Left colon (tissue), 2 donors: ENCODE measurements around the gene STKLD1. TPM values are rescaled to one million over a fixed set of nuclear protein-coding genes. Genes with fewer than 3 reads are reported as not detected.

ENCODE experiments used
- ATAC-seq: fragments of 200-7000 bp; cut with Tn5 transposase; one replicate; pipeline ENCODE4 v1.9.1; 2020; ENCODE audit warnings: mild to moderate bottlenecking, moderate library complexity
- DNase-seq, 2 donors: peaks; one replicate each; pipeline ENCODE4 v3.0.0-alpha.2; 2020
- intact Hi-C, 2 donors: fragments of 100-400 bp; cut with DNase I in 1 of 2; cut with micrococcal nuclease in 1 of 2; formaldehyde crosslinking; loops; one replicate each; pipeline versions ENCODE4 v1.11.2 to v1.14.0; 2022; cut with DNase I, micrococcal nuclease
- total RNA-seq, 2 donors: library from RNA; stranded (reverse); fragmentation: NEBNext Ultra II Directional; extraction: Animal tissue kit (Norgen Biotek cat#: 25700); gene quantifications; one replicate each; pipeline ENCODE4 v1.2.1, GENCODE V29; 2021
- donor health status: DM: no; HTN: no; CAD: no.
- donor health status: DM: yes; HTN: yes; CAD: no.

Gene STKLD1
- total RNA-seq, 2 donors from 2014 or later: 0.36 to 0.95 TPM

GRCh38 chr9:133397370-133397769, 21.2 kb downstream of the STKLD1 start:
- no peak for ATAC-seq
- intact Hi-C loops: no loop called here
- DNase-seq: no peak

GRCh38 chr9:133397895-133398294, 21.7 kb downstream of the STKLD1 start:
- intact Hi-C loops: no loop called here
- no peak for ATAC-seq
- DNase-seq: no peak

DNA sequence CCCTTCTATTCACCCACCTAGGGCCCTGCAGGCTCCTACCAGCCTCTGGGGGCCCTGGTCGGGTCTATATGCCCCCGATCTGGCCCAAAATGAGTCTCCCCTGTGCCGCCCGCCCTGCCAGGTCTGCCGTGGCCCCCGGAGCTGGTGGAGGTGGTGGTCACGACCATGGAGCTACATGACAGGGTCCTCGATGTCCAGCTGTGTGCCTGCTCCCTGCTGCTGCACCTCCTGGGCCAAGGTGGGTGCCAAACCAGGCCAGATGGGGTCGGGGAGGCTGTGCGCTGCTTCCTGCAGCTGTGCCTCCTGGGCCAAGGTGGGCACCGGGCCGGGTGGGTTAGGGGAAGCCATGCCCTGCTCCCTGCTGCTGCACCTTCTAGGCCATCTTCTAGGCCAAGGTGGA, 24.1 kb downstream of the STKLD1 start:
- DNase-seq (no peak), ATAC-seq (no peak)
- intact Hi-C loops: loop anchor here in 1 of 2 donors (5.0 kb wide), 1 partner anchor 87 kb away; no protein-coding TSS in a partner anchor

GRCh38 chr9:133401588-133401987, 25.4 kb downstream of the STKLD1 start:
- no peak for ATAC-seq
- no peak for DNase-seq
- intact Hi-C loops: loop anchor here in 1 of 2 donors (5.0 kb wide), 1 partner anchor 86 kb away; no protein-coding TSS in a partner anchor

DNA sequence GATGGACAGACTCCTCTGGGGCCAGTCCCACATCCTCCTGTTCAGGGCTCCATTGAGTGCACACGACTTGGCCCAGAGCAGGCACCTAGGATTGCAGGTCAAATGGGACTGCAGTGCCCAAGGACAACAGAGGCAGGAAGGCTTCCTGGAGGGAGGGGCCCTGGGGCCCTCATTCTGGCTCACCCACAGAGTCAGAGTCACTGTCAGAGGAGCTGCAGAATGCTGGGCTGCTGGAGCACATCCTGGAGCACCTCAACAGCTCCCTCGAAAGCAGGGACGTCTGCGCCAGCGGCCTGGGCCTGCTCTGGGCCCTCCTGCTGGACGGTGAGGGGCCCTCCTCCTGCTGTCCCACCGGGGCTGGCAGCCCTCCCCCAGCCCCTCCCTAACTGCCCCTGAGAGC, 26.5 kb downstream of the STKLD1 start:
- intact Hi-C loops: loop anchor here in 1 of 2 donors (5.0 kb wide), 1 partner anchor 85 kb away; no protein-coding TSS in a partner anchor
- ATAC-seq (no peak), DNase-seq (no peak)

DNA sequence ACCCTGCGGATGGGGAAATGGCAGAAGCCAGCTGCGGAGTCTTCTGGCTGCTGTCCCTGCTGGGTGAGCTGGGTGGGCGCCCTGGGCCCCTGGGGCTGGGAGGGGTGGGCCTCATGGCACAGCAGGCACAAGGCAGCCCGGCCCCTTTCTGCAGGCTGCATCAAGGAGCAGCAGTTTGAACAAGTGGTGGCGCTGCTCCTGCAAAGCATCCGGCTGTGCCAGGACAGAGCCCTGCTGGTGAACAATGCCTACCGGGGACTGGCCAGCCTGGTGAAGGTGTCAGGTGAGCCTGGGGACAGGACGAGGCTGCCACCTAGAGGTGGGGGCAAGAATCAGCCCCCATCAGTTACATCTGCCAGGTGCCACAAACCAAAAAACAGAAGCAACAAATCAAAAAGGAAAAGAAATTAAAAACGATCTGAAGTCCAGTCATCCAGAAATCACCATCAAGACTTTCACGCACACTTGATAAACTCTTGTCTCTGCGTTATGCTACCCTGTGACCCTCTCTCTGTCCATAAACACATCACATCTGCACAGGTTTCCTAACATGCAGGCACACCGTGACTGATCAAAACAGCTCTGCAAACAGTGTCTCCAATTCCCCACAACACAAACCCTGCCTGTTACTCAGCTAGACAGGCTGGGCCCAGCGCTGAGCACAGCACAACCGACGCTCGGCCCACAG, 27.7 kb downstream of the STKLD1 start:
- intact Hi-C loops: loop anchor here in 1 of 2 donors (5.0 kb wide), 1 partner anchor 83 kb away; no protein-coding TSS in a partner anchor
- ATAC-seq: peak; percentile 78
- peak; percentile 64 to 69 for DNase-seq

DNA sequence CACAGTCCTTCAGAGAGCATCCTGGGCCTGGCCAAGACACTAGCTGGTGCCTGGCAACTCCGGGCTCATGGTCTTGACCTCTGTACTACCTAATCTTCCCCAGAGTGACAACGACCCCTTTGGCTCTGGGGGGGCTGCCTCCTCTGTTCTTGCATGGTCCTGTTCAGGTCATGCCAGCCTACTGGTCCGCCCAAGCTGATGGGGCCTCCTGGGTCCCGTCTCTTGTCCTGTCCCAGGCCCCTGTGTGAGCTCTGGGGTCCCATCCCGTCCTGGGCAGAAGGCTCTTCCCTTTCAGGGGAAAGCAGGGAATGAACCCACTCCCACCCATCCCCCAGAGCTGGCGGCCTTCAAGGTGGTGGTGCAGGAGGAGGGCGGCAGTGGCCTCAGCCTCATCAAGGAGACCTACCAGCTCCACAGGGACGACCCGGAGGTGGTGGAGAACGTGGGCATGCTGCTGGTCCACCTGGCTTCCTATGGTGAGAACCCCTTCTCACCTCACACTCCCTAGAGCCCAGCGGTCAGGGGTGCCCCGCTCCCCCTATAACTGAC, 28.4 kb downstream of the STKLD1 start:
- intact Hi-C loops: loop anchor here in 1 of 2 donors (5.0 kb wide), 1 partner anchor 83 kb away; no protein-coding TSS in a partner anchor
- no peak for ATAC-seq
- no peak for DNase-seq

- no peak for DNase-seq
- intact Hi-C loops: loop anchor here in 1 of 2 donors (2.0 kb wide), 1 partner anchor 81 kb away; no protein-coding TSS in a partner anchor
- no peak for ATAC-seq
Observed at GRCh38 chr9:133405508-133406438, 29.6 kb downstream of the STKLD1 start.

GRCh38 chr9:133406480-133407307, 30.5 kb downstream of the STKLD1 start:
- ATAC-seq (peak; percentile 84), DNase-seq (peak; percentile 69 to 76)
- intact Hi-C loops: loop anchor here in 1 of 2 donors (2.0 kb wide), 1 partner anchor 80 kb away; no protein-coding TSS in a partner anchor

- no peak for ATAC-seq
- no peak for DNase-seq
- intact Hi-C loops: no loop called here
Observed at GRCh38 chr9:133408042-133408441, 31.9 kb downstream of the STKLD1 start.

DNA sequence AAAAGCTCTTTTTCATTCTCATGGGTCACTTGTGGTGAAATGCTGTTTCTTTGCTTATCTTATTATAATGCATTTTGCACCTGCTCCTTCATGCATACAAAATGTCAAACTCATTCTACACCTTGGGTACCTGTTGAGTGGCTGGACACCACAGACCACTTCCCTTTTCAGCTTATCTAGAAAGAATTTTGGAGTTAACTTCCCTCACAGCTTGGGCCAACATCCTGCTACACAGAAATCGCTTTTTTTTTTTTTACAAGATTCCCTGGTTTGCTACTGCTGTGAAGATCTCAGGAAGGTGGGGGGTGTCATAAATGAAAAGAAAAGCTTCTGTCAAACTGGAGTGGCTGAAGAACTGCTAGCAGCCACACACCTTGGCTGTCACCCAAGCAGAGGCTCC, 39.0 kb downstream of the STKLD1 start:
- DNase-seq (no peak), ATAC-seq (no peak)
- intact Hi-C loops: no loop called here

- ATAC-seq (peak; percentile 81), DNase-seq (peak; percentile 87)
- intact Hi-C loops: no loop called here
Observed at GRCh38 chr9:133417541-133418461, 41.6 kb downstream of the STKLD1 start, which contains the start of gene REXO4. Gene REXO4 (minus strand): TSS chr9:133418010. CDS start chr9:133417844, 166 bp downstream.

GRCh38 chr9:133419005-133419404, 42.8 kb downstream of the STKLD1 start:
- intact Hi-C loops: no loop called here
- peak; percentile 79 for ATAC-seq
- DNase-seq: peak; percentile 54 to 66

DNA sequence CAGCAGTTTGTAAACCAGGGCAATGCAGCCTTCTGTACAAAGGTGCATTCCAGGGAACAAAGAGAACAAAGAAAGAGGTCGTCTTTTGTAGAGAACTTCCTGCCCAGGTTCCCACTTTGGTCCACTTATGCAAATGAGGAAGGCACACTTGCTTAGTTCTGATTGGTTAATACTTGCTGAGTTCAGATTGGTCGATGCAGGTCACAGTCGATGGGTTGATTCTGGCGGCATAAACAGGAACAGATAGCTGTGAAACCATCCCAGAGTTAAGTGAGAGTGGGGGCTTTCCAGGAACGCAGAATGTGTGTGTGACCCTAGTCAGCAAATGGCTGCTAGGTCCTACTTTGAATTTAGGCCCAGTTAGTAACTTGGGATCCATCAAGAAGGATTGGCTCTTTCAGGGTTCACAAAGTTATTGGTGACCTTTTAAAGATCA, 44.2 kb downstream of the STKLD1 start:
- ATAC-seq (no peak), DNase-seq (no peak)
- intact Hi-C loops: no loop called here

GRCh38 chr9:133421615-133422542, 45.7 kb downstream of the STKLD1 start, which contains the start of gene ADAMTS13:
Gene ADAMTS13 (plus strand): TSS chr9:133422367. CDS start chr9:133422444, 77 bp downstream.
- ATAC-seq (no peak), DNase-seq (no peak)
- intact Hi-C loops: no loop called here

GRCh38 chr9:133423216-133423615, 47.0 kb downstream of the STKLD1 start:
- DNase-seq (no peak), ATAC-seq (no peak)
- intact Hi-C loops: no loop called here
